GM19025 (cell line): ENCODE results near the gene PRPF39.
"Not testable (repeated sequence)": the region's sequence is repeated elsewhere in the genome, so short reads cannot be mapped to it uniquely, and the experiment has no call there.

Experiments used
- ATAC-seq: cut with Tn5 transposase; IDR thresholded peaks from one replicate; pipeline ENCODE4 v1.9.1; 2021; ENCODE audit warnings: mild to moderate bottlenecking, low read depth, moderate library complexity; ENCODE audit not compliant: unreplicated experiment

The PRPF39 gene

DNA sequence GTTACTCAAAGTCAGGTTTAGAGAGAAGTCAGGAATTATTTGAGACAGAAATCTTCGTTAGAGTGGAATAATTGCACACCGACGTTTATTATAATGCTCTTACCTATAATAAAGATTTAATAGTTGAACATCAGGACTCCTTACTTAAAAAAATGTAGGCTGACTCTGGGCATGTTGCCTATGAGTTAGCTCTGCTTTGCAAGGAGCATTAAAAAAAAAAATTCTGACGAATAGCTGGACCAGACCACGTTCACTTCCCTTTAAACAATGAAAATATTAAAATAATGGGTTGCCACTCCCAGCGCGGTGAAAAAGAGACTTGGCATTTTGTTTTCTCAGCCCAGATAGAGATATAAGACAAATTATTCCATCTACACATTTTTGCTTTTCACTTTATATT, 51.2 kb downstream of the PRPF39 start:
- ATAC-seq, result no peak

DNA sequence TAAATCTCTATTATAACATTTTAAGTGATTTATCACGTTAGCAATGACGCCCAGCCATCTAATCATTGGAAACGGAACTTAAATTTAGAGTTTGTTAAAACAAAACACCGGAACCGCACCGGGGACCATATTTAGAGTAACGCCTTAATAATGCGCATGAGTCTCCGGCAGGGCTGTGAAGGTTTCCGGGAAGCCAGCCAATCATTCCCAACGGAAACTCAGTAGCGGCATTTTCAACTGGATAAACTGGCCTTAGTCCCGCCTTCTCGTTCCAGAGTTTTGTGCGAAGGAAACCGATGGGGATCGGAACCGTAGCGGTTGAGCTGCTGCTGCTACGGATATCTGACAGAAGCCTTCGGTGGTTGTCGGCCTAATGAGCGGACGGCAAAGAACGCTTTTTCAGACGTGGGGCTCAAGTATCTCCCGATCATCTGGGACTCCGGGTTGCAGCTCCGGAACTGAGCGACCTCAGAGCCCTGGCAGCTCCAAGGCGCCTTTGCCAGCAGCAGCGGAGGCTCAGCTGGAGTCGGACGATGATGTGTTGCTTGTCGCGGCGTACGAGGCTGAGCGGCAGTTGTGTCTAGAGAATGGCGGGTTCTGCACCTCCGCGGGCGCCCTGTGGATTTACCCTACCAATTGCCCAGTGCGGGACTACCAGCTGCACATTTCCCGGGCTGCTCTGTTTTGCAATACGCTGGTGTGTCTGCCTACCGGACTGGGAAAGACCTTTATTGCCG, 51.9 kb downstream of the PRPF39 start, which contains the start of gene FANCM:
Gene FANCM (plus strand): TSS at position 272 of the 737 bp plus-strand sequence. CDS start 102 bp downstream, at position 374.
- peak; percentile 19 for ATAC-seq

DNA sequence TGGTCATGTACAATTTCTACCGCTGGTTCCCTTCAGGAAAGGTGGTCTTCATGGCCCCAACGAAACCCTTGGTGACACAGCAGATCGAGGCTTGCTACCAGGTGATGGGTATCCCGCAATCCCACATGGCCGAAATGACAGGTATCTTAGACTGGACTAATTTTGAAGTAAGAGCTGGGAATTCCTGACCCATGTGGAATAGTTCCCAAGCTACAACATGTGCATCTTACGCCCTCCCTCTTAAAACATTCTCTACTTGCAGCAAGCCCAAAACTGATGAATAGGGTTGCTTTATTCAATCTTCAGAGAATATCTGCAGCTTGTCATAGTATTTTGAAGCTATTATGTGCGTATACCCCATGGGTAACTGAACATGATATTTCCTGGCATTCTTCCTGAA, 52.5 kb downstream of the PRPF39 start:
- no peak for ATAC-seq

DNA sequence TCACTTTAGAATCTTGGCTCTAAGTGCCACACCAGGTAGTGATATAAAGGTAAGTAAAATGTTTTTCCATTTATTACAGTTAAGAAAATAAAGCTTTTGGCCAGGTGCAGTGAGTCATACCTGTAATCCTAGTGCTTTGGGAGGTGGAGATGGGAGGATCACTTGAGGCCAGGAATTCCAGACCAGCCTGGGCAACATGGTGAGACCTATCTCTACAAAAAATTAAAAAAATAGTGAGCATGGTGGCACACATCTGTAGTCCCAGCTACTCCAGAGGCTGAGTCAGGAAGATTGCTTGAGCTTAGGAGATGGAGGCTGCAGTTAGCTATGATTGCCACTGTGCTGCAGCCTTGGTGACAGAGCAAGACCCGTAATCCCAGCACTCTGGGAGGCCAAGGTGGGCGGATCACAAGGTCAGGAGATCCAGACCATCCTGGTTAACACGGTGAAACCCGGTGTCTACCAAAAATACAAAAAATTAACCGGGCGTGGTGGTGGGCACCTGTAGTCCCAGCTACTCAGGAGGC, 56.8 kb downstream of the PRPF39 start:
- ATAC-seq, result no peak

DNA sequence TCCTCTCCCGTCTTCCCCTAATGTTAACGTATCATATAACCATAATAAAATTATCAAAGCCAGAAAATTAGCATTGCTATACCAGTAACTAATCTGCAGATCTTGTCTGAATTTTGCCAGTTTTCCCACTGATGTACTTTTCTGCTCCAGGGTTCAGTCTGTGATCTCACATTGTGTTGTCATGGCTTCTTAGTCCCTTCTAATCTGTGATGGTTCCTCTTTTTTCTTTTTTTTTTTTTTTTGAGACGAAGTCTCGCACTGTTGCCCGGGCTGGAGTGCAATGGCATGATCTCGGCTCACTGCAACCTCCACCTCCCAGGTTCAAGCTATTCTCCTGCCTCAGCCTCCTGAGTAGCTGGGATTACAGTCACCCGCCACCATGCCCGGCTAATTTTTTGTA, 58.2 kb downstream of the PRPF39 start:
- not testable (repeated sequence) for ATAC-seq

DNA sequence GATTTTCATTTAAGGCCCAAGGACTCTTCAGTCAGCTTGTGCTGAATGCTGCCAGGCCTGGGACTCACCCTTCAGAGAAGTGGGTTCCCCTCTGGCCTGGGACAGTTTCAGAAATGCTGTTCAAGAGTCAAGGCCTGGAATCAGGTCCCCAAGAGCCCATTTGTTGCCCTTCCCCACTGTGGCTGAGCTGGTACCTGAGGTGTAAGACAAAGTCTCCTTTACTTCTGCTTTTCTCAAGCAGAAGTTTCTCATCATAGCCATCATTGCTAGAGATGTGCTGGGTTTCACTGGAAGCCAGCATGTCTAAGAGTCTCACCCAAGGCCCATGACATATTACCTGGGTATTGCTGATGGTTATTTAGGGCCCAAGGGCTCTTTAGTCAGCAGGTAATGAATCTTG, 60.7 kb downstream of the PRPF39 start:
- peak; percentile 77 for ATAC-seq

DNA sequence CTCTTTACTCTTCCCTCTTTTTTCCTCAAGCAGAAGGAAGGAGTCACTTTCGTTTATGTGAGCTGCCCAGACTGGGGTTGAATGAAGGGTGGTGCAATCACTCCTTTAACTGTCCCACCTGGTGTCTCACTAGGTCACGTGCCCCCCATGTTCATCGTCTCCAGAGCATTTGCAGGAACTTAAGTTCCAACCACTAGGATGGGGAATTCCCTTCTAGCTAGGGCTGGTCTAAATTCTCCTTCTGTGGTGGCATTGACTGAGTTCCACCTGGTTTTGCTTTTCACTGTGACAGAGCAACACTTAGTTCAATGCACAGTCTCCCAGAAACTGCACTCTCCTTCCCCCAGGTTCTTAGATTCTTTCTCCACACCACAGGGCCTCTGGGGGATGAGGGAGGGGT, 61.3 kb downstream of the PRPF39 start:
- ATAC-seq, result peak; percentile 50

DNA sequence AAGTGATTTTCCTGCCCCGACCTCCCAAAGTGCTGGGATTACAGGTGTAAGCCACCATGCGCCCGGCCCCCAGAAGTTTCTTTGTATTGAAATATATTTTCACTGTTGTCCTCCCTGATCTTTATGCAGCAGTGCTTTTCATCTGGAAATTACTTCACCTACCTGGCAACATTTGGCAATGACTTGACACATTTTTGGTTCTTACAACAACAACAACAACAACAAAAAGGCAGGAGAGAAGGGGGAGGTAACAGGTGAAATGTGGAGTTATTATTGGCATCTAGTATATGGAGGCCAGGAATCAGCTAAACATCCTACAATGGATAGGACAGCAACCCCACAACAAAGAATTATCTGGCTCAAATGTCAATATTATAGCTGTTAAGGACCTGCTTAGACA, 65.7 kb downstream of the PRPF39 start:
- ATAC-seq, result no peak

DNA sequence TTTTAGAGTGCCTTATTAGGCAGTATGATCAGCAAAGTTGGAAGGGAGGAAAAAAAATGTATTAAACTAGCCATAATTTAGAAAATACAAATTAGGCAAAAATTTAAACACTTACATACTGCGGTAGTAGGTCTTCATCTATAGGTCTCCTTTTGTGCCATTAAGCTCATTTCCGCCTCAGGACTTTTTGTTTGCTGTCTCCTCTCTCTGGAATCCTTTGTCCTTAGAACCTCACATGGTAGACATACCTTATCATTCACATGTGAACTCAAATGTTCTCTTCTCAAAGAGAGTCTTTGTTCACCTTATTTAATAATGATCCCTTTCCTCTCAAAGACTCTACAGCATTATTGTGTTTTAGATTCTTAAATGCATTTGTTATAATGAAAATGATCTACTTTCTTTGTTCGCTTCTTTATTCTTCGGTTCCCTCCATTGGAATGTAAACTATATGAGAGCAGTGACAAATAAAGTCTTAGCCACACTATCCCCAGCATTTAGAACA, 66.5 kb downstream of the PRPF39 start:
- no peak for ATAC-seq

DNA sequence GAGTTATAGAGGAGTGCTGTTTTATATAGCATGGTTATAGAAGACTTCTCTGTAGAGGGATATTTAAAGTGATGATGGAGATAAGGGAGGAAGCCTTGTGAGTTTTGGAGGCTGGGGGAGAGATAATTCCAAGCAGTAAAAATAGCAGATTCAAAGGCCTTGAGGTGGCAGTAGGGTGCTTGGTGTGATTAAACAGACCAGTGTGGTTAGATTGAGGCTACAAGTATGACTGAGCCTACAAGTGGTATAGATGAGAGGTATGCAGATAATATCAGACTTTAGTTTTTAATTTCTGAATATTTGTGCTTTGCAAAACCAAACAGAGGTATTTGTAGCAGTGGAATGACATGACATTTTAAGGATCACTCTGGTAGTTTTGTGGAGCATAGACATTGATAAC, 72.2 kb downstream of the PRPF39 start:
- no peak for ATAC-seq
